GM18511 (cell line): ENCODE measurements around the gene ARGLU1.

Experiments
- ATAC-seq: cut with Tn5 transposase; IDR thresholded peaks from one replicate; pipeline ENCODE4 v1.9.1; 2021; ENCODE audit warnings: mild to moderate bottlenecking, moderate library complexity; ENCODE audit not compliant: unreplicated experiment

Gene ARGLU1

DNA sequence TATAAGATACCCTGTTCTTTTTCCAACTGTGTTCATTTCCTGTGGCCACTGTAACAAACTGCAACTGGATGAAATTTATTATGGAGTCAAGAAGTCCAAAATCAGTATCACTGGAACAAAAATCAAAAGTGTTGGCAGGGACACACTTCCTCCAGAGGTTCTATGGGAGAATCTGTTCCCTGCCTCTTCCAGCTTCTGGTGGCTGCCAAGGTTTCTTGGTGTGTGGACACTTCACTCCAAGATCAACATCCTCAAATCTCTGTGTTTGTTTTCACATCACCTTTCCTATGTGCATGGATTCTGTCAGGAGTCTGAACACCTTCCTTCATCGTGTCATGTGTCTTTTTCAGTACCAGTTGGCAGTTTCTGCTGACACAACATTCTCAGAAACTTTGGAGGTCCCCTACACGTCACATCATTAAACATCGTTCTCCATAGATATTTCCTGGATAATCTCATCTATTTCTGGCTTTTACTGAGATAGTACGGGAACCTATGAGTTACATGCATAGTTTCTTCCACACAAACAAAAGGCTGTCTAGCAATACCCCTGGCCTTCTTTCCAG lies 17.3 kb downstream of the ARGLU1 start:
- ATAC-seq = no peak

- ATAC-seq = no peak
Observed at GRCh38 chr13:106548064-106548696, 19.8 kb downstream of the ARGLU1 start.

DNA sequence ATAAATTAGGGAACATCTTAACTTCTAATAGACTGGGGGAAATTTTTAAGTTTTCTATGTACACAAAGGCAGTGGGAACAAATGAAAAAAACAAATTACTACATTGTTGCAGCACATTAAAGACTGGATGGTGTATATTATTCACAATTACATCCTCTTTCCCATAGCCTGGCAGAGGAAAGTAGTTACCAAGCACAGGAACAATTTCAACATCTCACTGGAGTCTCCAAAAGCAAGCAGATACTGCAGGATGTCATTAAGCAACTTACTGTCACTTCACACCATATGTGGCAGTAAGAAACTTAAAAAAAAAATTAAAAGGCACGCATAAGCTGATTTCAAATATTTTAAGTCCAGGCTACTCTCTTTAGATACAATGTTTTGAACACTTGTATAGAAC lies 26.1 kb downstream of the ARGLU1 start:
- ATAC-seq = no peak

DNA sequence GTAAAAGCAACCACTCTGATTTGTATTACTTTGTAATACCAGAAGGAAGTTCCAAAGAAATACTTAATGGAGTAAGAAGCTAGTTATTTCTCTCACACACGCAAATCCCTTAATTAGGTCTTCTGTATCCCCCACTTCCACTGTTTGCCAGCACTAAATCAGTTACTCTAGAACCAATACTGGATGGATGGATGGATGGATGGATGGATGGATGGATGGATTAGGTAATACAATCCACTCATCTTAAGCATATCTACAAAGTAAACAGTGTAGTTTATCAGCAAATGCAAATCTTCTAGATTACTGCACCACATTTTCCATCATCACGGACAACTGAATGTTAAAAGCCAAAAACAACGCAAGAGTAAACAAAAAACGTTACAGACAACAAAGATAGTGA lies 27.3 kb downstream of the ARGLU1 start:
- no peak for ATAC-seq

GRCh38 chr13:106537521-106537920 lies 30.4 kb downstream of the ARGLU1 start:
- no peak for ATAC-seq

GRCh38 chr13:106536244-106537034 lies 31.5 kb downstream of the ARGLU1 start:
- peak; percentile 53 for ATAC-seq

GRCh38 chr13:106535552-106536243 lies 32.2 kb downstream of the ARGLU1 start, which contains the start of gene EFNB2:
EFNB2 (minus strand) TSS chr13:106535662; CDS start chr13:106534964, 698 bp downstream.
- peak; percentile 93 for ATAC-seq

GRCh38 chr13:106534639-106535551 lies 33.0 kb downstream of the ARGLU1 start:
- peak; percentile 21 for ATAC-seq

DNA sequence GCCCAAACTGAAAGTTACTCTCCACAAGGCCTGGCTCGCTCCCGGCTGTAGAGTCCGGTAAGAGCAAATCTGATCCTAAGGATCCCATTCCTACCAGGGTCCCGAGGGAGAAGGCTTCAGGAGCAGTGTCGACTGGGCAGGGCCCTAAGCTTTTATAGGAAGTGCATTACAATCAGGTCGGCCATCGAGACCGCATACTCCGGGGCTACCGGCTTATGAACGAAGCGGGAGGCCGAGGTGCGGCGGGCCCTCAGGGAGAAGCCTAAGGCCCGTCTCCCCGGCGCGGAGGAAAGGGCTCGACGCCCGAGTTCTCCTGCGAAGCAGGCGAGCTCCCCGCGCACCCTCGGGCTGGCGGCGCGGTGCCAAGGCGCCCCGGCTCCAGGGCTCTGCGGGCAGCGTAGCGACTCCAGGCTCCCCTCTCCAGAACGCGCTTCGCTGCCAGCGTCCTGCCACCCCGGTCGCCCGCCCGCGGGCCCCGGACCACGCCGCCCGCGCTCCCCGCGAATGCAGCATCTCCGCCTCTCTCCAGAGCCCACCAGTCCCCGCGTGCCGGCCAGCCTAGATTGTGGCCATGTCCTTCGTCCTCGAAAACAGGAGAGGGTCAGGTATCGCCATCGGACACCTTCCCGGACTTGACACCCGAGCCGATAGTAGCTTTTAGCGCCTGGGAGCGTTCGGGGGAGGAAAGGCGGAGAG lies 33.8 kb downstream of the ARGLU1 start:
- ATAC-seq = no peak

DNA sequence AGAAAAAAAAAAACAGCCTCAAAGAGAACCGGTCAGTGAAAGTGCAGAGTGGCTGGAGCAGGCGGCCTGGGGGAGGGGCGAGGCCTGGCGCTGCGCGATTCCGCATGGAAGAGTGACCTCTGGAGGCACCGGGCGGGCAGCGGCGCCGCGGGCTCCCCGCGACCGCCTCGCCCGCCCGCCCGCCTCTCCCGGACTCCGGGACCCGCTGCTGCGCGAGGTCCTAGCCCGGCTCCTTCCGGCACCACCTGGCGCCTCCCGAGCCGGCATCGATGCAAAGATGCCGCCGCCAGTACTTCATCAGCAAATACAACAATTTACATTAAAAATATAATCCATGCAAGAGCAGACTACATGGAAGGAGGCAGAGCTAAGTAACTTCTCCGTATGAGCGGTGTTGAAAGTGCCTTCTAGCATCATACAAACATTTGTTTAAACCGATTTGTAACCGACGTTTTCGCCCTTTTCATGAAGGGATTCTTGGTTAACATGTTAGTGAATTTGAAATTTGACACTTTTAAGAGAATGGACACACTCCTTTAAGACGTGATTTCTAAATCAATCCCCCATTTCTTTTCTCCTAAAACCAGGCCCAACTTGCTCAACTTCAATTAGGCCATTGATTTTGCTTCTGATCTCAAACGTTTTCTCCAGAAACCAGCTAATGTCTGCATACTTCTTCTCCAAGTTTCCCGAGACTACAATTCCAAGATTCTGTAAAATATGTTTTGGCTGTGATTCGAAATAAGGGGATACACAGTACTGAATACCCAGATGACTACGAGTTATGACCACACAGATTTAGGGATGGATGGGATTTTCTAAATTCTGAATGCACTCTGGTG lies 34.6 kb downstream of the ARGLU1 start:
- ATAC-seq = no peak

GRCh38 chr13:106532111-106532929 lies 35.6 kb downstream of the ARGLU1 start:
- no peak for ATAC-seq

DNA sequence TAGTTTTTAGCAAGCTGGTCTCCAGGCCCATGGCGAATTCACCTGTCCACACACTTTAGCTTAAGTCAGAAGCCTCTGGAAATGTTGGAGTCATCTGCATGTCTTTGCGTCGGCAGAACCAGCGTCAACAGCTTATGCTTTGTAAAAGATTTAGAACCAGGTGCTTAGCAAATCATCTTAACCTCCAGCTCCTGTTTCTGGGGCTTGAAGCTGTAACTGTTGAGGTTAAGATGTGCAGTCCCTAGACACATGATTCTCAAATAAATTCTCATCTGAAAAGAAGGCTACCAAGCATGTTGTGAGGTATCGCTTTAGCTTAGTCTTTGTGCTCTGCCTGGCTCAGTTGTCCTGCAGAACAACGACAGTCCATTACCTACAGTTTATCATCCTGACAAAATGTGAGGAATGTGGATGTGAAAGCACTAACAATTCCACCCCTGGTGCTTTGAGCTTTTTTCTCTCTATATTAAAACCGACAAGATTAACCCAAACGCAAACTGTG lies 36.9 kb downstream of the ARGLU1 start:
- no peak for ATAC-seq

DNA sequence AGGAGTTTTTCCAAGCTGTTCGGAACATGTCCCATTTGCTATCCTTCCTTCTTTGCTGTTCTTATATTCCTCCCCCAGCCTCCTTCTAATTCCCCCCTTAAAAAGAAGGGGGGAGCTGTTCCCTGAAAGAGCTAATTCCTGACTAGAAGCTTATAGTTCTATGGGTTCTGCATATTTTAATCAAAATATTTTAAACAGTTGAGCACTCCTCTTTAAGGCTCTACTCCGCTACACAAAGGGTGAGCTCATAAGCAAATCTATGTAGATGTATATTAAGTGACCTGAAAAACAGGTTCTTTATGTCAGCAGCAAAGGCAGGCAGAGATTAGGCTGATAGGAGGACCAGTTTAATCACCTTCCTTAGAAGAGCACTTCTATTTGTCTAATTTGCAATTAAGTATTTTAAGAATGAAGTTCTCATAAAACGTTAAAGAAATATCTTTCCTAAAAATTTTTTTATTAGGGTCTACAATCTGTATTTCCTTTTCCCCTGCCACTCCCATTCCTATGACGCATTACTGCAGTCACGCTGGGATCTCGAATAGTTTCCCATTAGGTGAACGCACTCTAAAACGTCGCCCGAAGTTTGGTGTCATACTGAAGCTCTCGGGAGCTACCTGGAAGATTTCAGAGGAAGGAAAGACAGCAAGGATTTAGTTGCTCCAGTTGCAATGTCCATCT lies 37.6 kb downstream of the ARGLU1 start:
- no peak for ATAC-seq

GRCh38 chr13:106529415-106530170 lies 38.3 kb downstream of the ARGLU1 start:
- ATAC-seq = no peak

- no peak for ATAC-seq
Observed at GRCh38 chr13:106528718-106529414, 39.1 kb downstream of the ARGLU1 start.

DNA sequence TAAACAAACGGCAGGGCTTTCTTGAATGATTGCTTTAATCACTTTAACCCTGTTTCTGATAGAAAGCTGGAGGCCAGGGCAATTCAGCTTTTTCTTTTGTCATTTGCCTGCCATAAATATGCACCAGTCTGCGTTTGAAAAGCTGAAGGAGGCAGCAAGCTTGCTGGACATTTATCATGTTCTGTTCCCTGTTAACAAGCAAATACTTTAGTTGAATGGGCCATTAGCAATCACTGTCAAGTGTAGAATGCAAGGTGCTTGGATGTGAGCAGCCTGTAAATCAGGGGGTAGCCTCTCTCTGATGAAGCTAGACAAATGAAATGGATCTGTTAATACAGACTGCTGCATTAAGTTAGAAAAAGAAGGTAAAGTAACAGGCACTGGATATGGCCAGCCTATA lies 40.1 kb downstream of the ARGLU1 start:
- ATAC-seq = no peak
